ENCODE results near the gene CDK11B.
"Not testable (repeated sequence)": the region's sequence is repeated elsewhere in the genome, so short reads cannot be mapped to it uniquely, and the experiment has no call there.

Gene CDK11B

DNA sequence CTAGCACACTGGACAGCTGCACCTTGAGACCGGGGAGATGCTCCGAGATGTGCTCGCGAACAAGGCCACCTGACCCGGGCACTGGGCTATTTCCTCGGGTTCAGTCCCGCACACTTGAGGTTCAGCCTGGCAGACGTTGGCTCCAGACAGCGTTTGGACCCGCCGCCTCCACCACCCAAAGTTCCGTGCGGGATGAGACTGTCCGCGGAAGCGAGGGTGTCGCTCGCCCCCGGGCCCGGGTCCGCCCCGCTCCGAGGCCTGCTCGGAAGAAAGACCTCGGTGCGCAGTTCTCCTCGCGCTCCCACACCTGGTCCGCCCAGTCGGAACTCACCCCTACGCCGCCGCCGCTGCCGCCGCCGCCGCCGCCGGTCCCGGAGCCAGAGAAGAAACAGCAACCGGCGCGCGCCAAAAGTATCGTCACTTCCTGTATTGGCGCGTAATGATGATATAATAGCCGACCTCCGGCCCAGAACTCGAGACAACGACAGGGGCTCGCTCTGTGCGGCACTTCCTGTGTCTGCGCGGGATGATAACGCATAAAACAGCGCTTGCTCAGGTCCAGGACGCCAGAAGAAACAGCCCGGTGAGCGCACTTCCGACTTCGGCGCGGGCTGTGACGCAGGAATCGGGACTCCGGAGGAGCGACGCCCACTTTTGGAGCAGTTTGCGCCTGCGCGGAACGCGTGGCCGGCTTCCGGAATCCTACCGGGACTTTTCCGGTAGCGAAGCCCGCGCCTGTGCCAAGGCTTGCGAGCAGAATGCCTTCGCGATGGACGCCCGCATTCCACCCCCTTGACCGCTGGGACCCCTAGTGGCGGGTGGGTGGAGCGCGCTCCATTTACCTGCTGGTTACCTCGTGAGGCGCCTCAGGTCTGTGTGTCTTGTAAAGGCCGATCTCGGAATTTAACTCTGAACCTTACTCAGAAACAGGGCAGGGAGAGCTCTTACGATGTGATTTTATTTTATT is at the start of gene CDK11B:
TSS of gene CDK11B (minus strand) at position 422 of the 967 bp plus-strand sequence. CDS start 1,519 bp downstream, outside the sequence.
- peak; percentile 94 for DNase-seq (ENCODE audit: low spot score)

DNA sequence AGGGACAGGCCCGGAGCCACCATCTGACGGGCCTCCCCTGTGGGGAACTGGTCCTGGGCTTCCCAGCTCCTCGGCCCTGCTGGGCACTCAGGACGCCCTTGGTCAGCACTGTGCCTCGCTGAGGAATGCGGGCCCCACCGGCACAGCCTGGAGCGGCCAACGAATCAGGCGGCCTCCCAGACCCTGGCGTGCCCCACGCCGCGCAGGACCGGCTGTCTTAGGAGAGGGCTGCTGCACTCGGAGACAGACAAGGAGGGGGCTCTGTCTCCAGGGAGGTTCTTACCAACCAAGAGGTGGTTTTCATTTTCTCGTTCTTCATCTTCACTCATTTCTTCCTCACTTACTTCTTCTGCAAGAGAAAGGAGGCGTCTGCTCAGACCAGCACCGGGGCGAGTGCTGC is 49.1 kb upstream of the CDK11B start:
- DNase-seq (ENCODE audit: low spot score), result not testable (repeated sequence)

GRCh38 chr1:1707241-1707640 is 48.4 kb upstream of the CDK11B start:
- DNase-seq (ENCODE audit: low spot score), result not testable (repeated sequence)

DNA sequence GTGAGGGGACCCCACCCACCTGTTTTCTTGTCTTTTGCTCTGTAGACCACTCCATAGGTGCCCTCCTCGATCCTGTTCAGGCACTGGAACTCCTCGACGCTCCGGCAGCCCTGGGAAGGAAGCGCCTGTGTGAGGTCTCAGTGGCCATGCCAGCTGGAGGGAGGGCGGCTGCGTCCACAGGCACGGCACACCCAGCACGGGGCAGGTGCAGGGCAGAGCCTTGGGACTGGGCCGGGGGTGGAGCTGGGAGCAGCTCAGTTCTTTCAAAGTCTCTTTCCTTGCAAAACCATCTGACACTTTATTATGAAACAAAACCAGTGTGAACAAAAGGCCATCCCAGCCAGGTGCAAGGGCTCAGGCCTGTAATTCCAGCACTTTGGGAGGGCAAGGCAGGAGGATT is 46.8 kb upstream of the CDK11B start:
- not testable (repeated sequence) for DNase-seq (ENCODE audit: low spot score)

GRCh38 chr1:1704284-1704957 is 45.6 kb upstream of the CDK11B start:
- not testable (repeated sequence) for DNase-seq (ENCODE audit: low spot score)

DNA sequence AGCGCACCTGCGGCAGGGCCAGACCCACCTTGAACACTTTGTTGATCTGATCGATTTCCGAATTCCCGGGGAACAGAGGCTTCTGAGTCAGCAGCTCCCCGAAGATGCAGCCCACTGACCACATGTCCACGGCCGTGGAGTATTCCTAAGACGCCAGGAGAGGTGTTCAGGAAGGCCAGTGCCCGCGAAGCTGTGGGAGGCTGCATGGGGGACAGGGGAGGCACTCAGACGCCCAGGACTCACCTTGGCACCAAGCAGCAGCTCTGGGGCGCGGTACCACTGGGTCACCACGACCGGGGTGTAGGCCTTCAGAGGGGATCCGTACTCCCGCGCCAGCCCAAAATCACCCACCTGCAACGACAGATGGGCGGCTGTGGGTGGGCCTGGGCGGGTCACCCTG is 45.0 kb upstream of the CDK11B start:
- DNase-seq (ENCODE audit: low spot score), result no peak

DNA sequence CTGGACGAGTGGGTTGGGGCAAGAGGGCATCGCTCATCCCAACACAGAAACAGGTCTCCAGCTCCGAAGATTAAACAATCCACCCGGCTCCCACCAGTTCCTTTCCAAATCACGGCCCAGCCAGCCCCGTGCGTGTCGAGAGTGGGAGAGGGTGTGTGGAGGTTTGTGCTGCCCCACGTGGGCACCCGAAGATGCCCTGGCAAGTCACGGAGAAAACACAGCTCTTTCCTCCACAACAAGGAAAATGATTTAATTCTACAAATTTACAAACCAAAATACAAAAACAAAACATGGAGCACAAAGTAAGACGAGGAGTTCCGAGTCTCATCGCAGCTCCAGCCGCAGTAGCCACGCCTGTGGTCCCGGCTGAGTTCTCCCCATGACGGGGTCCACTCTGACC is 43.7 kb upstream of the CDK11B start:
- DNase-seq (ENCODE audit: low spot score), result not testable (repeated sequence)

- DNase-seq (ENCODE audit: low spot score), result not testable (repeated sequence)
Observed at GRCh38 chr1:1700557-1700956, 41.8 kb upstream of the CDK11B start.

DNA sequence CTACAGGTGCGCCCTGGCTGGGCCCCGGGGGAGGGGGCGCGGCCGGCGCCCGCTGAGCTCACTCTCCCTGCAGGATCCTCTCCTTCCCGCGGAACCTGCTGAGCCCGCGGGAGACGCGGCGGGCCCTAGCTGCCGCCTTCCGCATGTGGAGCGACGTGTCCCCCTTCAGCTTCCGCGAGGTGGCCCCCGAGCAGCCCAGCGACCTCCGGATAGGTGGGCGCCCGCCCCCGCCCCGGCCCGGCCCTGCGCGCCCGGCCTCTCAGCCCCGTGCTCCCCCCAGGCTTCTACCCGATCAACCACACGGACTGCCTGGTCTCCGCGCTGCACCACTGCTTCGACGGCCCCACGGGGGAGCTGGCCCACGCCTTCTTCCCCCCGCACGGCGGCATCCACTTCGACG is 41.3 kb upstream of the CDK11B start:
- DNase-seq (ENCODE audit: low spot score), result not testable (repeated sequence)

DNA sequence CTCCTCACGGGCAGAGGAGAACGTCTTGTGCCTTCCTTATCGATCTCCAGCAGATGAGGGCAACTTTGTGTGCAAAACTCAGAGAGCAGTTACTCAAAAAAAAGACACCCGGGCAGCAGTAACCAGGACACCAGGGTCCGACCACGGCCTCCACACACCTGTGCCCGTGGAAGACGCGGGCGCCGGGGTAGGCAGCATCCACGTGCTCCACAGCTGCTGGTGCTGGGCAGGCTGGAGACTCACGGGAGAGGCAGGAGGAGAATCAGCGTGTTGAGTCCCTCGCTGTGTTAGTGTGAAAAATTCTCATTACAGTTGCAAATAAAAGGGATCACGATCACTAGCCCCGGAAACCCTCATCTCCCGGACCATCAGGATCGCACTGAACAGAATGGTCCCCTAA is 40.3 kb upstream of the CDK11B start:
- DNase-seq (ENCODE audit: low spot score), result not testable (repeated sequence)

DNA sequence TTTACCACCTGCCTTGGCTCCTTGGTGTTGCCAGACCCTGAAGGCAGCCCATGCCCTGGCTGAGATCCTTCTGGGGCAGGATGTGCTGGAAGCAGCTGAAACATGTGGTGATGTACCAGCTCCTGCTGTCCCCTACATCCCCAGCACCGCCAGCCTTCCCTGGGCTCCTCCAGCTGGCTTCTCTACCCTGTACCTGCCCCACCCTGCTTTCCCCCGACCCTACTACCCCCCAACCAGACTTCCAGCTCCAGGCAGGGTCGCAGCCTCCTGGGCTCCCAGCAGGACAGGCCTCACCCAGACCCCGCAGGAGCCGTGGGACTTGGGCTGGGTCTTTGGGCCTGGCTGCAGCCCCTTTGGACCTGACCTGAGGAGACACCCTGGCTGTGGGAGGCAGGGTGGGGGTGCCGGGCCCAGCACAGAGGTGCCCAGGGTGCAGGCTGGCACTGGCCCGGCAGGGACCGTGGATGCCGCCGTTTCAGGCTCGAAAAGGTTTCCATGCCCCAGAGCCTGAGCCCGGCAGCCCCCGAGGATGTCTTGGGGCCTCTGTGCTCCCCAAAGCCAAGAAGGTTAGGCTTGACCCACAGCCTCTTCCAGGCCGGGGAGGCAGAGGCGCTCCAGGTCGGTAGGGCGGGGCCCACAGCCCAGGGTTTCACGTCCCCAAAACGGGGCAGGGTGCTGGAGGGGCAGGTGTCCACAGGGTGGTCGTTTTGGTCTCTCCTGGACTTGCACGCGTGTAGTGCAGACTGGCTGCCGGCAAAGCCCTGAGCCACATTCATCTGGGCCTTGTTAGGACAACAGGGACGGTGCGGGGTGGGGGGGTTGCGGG is 38.8 kb upstream of the CDK11B start:
- DNase-seq (ENCODE audit: low spot score), result not testable (repeated sequence)

DNA sequence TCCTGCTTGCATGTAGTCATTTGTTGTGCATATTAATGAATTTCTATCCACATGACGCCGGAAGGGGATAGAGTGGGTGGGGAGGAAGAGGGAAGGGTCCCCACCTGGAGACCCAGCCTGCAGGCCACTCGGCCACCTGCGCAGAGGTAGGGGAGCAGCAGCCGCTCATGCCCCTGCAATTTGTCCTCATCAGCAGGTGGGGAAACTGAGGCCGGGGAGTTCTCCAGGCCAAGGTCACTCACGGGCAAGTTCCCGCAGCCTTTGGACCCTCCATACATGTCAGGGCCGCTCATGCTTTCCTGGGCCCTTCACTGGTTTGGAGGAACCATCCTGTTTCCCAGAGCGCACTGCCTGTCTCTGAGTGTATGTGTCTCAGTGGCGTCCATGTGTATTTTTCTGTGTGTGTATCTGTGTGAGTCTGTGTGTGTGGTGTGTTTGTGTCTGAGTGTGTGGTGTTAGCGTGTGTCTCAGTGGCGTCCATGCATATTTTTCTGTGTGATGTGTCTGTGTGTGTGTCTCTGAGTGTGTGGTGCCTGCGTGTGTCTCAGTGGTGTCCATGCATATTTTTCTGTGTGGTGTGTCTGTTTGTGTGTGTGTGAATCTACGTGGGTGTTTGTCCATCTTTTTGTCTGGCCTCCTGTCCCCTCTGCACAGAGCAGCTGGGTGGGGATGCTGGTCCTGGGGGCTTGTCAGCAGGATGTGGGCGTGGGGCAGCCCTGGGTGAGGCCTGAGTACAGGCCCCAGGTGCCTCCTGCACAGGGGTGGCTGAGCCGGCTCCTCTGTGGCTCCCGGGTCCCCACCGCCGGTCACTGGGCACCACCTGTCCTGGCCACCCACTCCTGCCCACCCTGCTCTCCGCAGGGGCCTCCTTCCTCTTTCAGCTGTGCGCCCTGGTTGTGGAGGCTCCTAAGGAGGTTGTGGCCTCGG is 37.9 kb upstream of the CDK11B start:
- not testable (repeated sequence) for DNase-seq (ENCODE audit: low spot score)

- DNase-seq (ENCODE audit: low spot score), result peak; percentile 79
Observed at GRCh38 chr1:1692714-1693647, 34.2 kb upstream of the CDK11B start, which contains the start of gene SLC35E2B. SLC35E2B (minus strand) TSS chr1:1692795; CDS start chr1:1676699, 16,096 bp downstream.

DNA sequence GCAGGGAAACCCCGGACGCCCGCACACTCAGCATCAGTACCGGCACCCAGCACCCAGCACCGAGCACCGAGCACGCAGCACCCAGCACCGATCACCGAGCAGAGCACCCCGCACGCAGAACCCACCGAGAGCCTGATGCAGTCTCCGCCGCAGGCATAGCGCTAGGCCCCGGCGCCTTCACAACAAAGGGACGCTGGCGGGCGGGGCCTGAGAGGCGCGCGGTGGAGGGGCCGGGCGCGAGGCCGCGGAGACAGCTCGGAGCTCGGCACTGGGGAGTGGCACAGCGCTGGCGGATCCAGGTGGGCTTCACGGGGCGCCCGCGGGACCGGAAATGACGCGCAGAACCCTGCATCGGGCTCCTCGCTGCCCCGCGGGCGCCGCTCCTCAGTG is 33.5 kb upstream of the CDK11B start:
- DNase-seq (ENCODE audit: low spot score), result peak; percentile 31

DNA sequence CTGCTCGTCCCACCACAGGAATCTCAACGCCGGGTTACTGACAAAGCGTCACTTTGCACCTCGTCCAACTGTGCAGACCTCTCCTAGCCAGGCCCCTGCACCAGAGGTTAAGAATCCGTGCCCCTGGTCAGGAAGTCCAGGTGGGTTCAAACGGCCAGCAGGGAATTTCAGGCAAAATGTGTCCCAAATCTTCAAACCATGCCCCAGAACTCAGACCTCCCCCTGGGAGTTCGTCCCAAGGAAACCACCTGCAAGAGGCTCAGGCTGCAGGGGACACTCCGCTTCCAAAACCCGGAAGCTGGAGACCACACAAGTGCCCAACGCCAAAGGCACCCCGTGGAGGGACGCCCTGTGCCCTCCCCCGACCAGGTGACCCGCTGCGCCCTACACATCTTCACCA is 32.6 kb upstream of the CDK11B start:
- DNase-seq (ENCODE audit: low spot score), result not testable (repeated sequence)

DNA sequence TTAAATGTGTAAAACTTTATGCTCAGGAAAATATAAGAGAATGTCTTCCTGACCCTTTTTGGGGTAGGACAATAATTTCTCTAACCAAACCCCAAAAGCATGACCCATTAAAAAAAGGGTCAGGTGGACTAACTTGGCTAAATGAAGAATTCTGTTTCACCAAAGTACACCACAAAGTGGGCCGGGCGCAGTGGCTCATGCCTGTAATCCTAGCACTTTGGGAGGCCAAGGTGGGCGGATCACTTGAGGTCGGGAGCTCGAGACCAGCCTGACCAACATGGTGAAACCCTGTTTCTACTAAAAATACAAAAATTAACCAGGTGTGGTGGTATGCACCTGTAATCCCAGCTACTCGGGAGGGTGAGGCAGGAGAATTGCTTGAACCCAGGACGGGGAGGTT is 30.7 kb upstream of the CDK11B start:
- DNase-seq (ENCODE audit: low spot score), result not testable (repeated sequence)

GRCh38 chr1:1687846-1688245 is 29.0 kb upstream of the CDK11B start:
- no peak for DNase-seq (ENCODE audit: low spot score)

DNA sequence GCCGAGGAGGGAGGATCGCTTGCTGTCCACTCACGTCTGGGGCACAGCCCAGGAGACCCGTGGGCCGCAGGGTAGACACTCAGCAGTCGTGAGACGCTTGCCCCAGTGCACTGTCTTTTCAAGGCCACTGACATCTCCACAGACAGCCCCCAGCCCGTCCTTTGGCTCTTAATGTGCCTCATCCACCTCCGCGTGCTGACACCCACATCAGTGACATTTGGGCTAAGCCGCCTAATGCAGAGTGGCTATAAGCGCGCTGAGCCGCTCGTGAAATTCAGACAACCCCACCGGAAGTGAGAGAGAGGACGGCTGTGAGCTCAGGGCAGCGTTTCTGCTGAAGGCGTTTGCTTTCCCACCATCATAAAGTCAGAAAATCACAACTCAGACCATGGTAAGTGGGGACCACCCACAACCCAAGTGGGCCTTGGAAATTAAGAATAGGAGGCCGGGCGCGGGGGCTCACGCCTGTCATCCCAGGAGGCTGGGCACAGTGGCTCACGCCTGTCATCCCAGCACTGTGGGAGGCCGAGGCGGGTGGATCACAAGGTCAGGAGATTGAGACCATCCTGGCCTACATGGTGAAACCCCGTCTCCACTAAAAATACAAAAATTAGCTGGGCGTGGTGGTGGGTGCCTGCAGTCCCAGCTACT is 25.4 kb upstream of the CDK11B start:
- DNase-seq (ENCODE audit: low spot score), result no peak

Measured in pons (tissue), 1 donor.